Neural crest cell (in vitro differentiated cells): ENCODE measurements around the gene CD274. TPM values are rescaled to one million over a fixed set of nuclear protein-coding genes. Genes with fewer than 3 reads are reported as not detected.

Experiments used
- DNase-seq: peaks from one replicate; pipeline ENCODE4 v3.0.0; 2021; ENCODE audit warnings: low read depth, mixed read lengths, low spot score
- H3K27ac Mint-ChIP-seq: one replicate; pipeline ENCODE4 v1.8.0; 2021; ENCODE audit warnings: mild to moderate bottlenecking, mixed read lengths; ENCODE audit not compliant: unreplicated experiment
- H3K27me3 Mint-ChIP-seq: 2 replicates; pipeline ENCODE4 v1.8.0; 2021; ENCODE audit warnings: low read depth, mild to moderate bottlenecking, mixed read lengths
- H3K36me3 Mint-ChIP-seq: 2 replicates; pipeline ENCODE4 v1.8.0; 2021; ENCODE audit warnings: low read depth, mild to moderate bottlenecking, mixed read lengths
- H3K4me1 Mint-ChIP-seq: 2 replicates; pipeline ENCODE4 v1.8.0; 2021; ENCODE audit warnings: mixed read lengths
- H3K4me3 Mint-ChIP-seq: one replicate; pipeline ENCODE4 v1.8.0; 2021; ENCODE audit warnings: mild to moderate bottlenecking, mixed read lengths
- H3K9me3 Mint-ChIP-seq: 2 replicates; pipeline ENCODE4 v1.8.0; 2021; ENCODE audit warnings: mixed read lengths
- total RNA-seq: library from RNA; stranded (reverse); gene quantifications from 2 replicates; pipeline ENCODE4 v1.2.1, GENCODE V29; 2021
- TF ChIP-seq, protein P1 (sequence below): fragments of 200-600 bp; sonication (generic); conservative IDR thresholded peaks from 2 replicates; pipeline ENCODE4 v1.5.0; 2021; ENCODE audit warnings: antibody characterized with exemption, mild to moderate bottlenecking

The CD274 gene
- total RNA-seq, 1 donor from 2014 or later: not detected

DNA sequence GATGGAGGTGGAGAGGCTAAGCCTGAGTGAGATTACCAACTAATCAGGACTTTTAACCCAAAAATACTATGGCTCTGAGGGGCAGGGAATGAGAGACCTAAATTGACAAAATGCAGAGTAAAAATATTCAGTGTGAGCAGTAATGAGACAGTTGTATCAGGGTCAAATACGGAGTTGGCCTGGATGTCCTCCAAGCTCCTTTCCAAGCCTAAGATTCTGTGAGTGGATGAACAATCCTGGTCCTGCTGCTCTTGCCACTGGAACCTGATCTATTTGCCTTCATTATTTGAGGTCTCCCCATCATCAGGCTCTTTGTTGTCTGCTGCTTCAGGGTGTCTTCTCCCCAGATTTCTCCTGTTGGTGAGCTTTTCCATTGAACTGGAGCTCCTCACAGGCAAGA is 61.1 kb downstream of the CD274 start:
- no peaks in the 10 kb centered on the region for H3K27me3 Mint-ChIP-seq
- H3K4me1 Mint-ChIP-seq: no peaks in the 10 kb centered on the region
- H3K9me3 Mint-ChIP-seq: peaks cover 9% of the 10 kb centered on the region
- TF ChIP-seq, protein P1, sequence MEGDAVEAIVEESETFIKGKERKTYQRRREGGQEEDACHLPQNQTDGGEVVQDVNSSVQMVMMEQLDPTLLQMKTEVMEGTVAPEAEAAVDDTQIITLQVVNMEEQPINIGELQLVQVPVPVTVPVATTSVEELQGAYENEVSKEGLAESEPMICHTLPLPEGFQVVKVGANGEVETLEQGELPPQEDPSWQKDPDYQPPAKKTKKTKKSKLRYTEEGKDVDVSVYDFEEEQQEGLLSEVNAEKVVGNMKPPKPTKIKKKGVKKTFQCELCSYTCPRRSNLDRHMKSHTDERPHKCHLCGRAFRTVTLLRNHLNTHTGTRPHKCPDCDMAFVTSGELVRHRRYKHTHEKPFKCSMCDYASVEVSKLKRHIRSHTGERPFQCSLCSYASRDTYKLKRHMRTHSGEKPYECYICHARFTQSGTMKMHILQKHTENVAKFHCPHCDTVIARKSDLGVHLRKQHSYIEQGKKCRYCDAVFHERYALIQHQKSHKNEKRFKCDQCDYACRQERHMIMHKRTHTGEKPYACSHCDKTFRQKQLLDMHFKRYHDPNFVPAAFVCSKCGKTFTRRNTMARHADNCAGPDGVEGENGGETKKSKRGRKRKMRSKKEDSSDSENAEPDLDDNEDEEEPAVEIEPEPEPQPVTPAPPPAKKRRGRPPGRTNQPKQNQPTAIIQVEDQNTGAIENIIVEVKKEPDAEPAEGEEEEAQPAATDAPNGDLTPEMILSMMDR: no peak
- no peaks in the 10 kb centered on the region for H3K36me3 Mint-ChIP-seq
- no peak overlapping the region for H3K4me3 Mint-ChIP-seq
- no peak overlapping the region for H3K27ac Mint-ChIP-seq
- DNase-seq: no peak

DNA sequence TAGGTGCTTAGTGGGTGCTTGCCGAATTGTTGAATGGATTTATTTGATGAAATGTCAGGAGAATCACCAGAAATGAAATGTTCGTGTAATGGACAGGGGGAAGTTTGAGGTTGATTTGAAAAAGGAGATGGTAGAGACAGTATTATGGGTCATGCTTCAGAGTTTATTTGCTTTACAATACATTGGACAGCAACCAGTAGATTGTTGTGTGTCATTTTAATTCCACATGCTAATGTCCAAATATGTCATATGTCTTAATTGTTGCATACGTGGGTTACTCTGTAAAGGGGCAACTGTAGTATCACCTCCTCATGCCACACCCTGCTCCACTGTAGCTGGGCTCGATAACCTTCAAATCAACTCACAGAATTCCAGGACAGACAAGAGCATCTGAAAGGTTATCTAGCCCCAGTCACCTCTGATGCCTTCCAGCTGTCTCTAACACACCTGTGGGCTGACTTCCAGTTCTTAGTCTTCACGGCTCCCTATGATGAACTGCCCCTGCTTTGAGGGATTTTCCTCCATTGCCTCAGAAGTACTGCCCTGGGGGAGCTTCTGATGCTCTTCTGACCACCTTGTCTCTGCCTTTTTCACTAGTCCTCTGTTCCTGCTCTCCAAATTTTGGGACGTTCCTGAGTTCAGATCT is 61.7 kb downstream of the CD274 start:
- H3K4me3 Mint-ChIP-seq: no peak overlapping the region
- H3K36me3 Mint-ChIP-seq: no peaks in the 10 kb centered on the region
- H3K9me3 Mint-ChIP-seq: peaks cover 5% of the 10 kb centered on the region
- no peaks in the 10 kb centered on the region for H3K27me3 Mint-ChIP-seq
- TF ChIP-seq, protein P1: no peak
- no peaks in the 10 kb centered on the region for H3K4me1 Mint-ChIP-seq
- no peak for DNase-seq
- H3K27ac Mint-ChIP-seq: no peak overlapping the region

DNA sequence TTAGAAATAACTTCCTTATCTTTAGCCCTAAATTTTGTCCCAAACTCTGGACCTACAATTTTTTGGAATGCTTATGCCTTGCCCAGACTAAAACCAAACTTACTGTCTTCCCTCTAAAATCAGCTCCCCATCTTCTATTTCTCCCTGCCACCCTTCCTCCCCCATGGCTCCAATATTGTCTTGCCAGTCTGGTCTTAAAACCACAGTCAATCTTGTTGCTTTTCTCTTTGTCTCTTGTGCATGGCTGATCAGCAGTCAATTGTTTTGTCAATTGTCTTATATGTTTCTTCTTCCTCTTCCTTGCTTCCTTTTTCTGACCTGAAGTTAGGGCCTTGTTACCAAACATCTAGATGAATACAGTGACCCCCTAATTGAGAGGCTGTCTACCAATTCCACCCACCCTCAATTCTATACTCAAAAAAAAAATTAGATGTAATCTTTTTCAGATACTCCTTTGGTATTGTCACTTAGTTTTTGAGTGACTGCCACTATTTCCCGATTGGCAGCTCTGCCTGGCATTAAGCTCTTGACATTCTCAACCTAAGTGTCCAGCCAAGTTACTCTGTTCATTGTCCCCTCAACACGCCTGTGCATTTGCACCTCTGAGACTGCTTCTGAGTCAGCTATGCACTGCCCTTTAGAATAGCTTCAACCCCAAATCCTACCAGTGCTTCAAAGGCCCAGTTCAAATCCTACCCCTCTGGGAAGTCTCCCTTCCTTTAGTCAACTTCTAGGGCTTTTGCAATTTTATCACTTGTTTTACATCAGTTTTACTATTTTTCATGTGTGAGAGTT is 62.5 kb downstream of the CD274 start:
- no peaks in the 10 kb centered on the region for H3K4me1 Mint-ChIP-seq
- TF ChIP-seq, protein P1: no peak
- no peak for DNase-seq
- peaks cover 3% of the 10 kb centered on the region for H3K9me3 Mint-ChIP-seq
- no peaks in the 10 kb centered on the region for H3K36me3 Mint-ChIP-seq
- no peak overlapping the region for H3K4me3 Mint-ChIP-seq
- no peaks in the 10 kb centered on the region for H3K27me3 Mint-ChIP-seq
- no peak overlapping the region for H3K27ac Mint-ChIP-seq

DNA sequence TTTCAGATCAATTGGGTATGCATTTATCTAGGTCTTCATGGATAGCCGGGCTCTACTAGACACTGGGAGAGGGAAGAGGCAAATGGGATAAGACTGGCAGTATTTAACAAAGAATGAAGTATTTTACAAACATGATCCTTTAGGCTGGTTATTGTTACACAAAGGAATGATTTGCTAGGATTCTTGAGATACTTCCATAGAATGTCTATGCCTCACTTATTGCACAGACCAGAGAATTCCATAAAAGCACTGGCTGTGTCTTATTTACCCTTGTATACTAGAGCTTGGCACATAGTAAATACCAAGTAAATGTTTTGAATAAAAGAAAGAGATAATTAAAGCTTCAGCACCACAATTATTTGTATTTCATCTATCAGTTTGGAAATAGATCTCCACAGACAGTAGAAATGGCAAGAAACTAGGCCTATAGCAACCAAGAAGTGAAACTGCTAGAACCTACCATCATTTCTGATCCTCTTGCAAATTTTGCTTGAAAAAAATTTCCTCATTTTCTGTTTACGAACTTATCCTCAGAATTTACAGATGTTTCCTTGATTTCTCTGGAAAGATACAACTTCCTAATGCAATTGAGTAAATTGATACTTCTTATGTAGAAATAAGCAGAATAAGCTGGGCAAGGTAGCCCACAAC is 63.7 kb downstream of the CD274 start:
- Mint-ChIP-seq H3K4me1 (no peaks in the 10 kb centered on the region), H3K27ac (no peak overlapping the region), H3K36me3 (no peaks in the 10 kb centered on the region), H3K27me3 (no peaks in the 10 kb centered on the region), H3K9me3 (no peaks in the 10 kb centered on the region), H3K4me3 (no peak overlapping the region)
- TF ChIP-seq, protein P1: no peak
- DNase-seq: no peak

DNA sequence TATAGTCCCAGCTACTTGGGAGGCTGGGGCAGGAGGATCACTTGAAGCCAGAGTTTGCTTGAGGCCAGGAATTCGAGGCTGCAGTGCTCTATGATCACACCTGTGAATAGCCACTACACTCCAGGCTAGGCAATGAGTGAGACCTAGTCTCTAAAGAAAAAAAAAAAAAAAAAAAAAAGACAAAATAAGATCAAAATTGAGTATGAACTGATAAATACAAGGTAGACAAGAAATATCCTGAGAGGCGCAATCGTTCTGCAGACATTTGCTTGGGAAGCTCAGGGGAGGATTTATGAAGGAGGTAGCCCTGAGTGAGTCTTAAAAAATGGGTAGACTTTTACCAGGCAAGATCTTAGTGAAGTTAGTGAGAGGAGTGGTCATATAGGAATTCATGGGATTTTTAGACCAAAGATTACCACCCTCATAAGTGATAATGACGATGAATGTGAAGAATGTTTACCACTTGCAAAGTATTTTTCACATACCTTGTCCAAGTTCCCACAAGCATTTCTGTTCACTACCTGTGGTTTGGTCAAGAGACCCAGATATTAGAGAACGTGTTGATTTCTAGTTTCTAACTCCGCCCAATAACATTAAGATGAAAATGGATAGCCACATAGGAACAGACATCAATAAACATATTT is 64.4 kb downstream of the CD274 start:
- TF ChIP-seq, protein P1: no peak
- no peaks in the 10 kb centered on the region for H3K9me3 Mint-ChIP-seq
- H3K27ac Mint-ChIP-seq: no peak overlapping the region
- H3K4me3 Mint-ChIP-seq: no peak overlapping the region
- no peaks in the 10 kb centered on the region for H3K4me1 Mint-ChIP-seq
- no peak for DNase-seq
- no peaks in the 10 kb centered on the region for H3K27me3 Mint-ChIP-seq
- no peaks in the 10 kb centered on the region for H3K36me3 Mint-ChIP-seq
